SK-N-SH (cell line): Measurements from ENCODE around the gene ENOX1.

Source experiments
- NRF1 ChIP-seq: IDR thresholded peaks from 2 replicates; pipeline ENCODE4 v1.6.1; 2012; ENCODE audit warnings: low read depth, mild to moderate bottlenecking, low read length
- RAD21 ChIP-seq: IDR thresholded peaks from 2 replicates; pipeline ENCODE4 v1.6.1; 2012; ENCODE audit warnings: mild to moderate bottlenecking, low read length
- RFX5 ChIP-seq: IDR thresholded peaks from 2 replicates; pipeline ENCODE4 v1.6.1; 2012; ENCODE audit warnings: mild to moderate bottlenecking, improper control_type of control experiment, low read length
- TF ChIP-seq, protein P1 (sequence below): fragments of 200-600 bp; sonication (generic); IDR thresholded peaks from 2 replicates; pipeline ENCODE4 v1.6.1; 2017; ENCODE audit warnings: antibody characterized with exemption, mild to moderate bottlenecking, moderate library complexity

DNA sequence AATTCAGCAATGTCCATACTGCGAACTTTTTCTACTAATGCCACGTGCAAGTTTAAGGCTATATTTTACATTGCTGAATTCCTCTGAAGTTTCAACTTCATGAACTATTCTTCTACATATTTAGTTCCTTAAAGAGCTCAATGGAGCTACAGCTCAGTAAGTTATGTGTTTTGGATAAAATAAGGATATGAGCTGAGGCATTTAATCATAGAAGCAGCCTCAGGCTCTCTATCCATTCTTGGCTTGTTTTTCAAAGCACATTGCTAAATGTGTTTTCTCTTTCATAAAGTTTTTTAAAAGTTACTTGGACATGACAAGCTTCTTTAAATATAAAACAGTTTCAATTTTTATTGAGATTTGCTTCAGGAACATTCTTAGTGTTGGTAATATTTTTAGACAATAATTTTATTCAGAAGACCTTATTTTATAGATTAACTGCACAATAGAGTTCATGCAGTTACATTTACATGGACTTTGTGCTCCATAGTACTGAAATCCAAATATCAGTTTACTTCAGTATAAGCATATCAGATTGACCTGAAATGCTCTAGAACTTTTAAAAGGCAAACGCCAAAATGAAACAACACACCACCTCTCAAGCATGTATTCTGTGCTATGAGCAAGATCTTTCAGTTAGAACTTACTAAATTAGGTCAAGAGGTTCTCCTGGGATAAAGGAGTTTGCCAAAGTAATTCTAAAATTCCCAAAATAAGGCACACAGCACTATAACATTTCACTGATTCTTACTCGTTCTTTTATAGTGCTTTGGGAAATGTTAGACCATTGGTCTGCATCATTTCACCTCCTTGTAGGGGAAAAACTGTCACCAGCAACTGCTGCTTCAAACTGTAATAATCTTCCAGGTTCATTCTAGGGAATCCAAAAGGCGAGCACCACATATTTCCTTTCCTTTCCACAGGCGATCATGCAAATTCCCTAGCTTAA is 275.5 kb downstream of the ENOX1 start:
- TF ChIP-seq RFX5 = no peak
- no peak for TF ChIP-seq NRF1
- no peak for TF ChIP-seq RAD21
- TF ChIP-seq, protein P1, sequence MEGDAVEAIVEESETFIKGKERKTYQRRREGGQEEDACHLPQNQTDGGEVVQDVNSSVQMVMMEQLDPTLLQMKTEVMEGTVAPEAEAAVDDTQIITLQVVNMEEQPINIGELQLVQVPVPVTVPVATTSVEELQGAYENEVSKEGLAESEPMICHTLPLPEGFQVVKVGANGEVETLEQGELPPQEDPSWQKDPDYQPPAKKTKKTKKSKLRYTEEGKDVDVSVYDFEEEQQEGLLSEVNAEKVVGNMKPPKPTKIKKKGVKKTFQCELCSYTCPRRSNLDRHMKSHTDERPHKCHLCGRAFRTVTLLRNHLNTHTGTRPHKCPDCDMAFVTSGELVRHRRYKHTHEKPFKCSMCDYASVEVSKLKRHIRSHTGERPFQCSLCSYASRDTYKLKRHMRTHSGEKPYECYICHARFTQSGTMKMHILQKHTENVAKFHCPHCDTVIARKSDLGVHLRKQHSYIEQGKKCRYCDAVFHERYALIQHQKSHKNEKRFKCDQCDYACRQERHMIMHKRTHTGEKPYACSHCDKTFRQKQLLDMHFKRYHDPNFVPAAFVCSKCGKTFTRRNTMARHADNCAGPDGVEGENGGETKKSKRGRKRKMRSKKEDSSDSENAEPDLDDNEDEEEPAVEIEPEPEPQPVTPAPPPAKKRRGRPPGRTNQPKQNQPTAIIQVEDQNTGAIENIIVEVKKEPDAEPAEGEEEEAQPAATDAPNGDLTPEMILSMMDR = no peak
